Small intestine (tissue), 7 donors: ENCODE data around the gene KRTAP10-8. TPM values are rescaled to one million over a fixed set of nuclear protein-coding genes. Genes with fewer than 3 reads are reported as not detected.
"Not testable (repeated sequence)": the region's sequence is repeated elsewhere in the genome, so short reads cannot be mapped to it uniquely, and the experiment has no call there.

Source experiments
- DNase-seq, 2 donors: peaks; one replicate each; pipeline versions ENCODE4 v3.0.0 to v3.0.0-alpha.2; 2013
- FAIRE-seq: peaks from 2 replicates; lab custom pipeline; 2012; peaks lifted over from hg19 to GRCh38; lab: Jason Lieb, UNC
- H3K27ac ChIP-seq, 3 donors: one replicate each; pipeline ENCODE4 v1.5.1; 2013; ENCODE audit warnings: low read length in 2 of 3, mild to moderate bottlenecking in 2 of 3, control low read depth in 1 of 3, inconsistent platforms in 1 of 3, low read depth in 1 of 3, moderate library complexity in 1 of 3
- H3K27me3 ChIP-seq, 3 donors: one replicate each; pipeline ENCODE4 v1.6.1; 2013; ENCODE audit warnings: low read length in 3 of 3, inconsistent platforms in 1 of 3; ENCODE audit not compliant: control insufficient read depth in 3 of 3, insufficient read depth in 3 of 3
- H3K36me3 ChIP-seq, 3 donors: one replicate each; pipeline ENCODE4 v1.6.1; 2013; ENCODE audit warnings: low read length in 3 of 3, inconsistent platforms in 1 of 3, low read depth in 1 of 3, mild to moderate bottlenecking in 1 of 3, moderate library complexity in 1 of 3; ENCODE audit not compliant: control insufficient read depth in 3 of 3, insufficient read depth in 2 of 3
- H3K4me1 ChIP-seq, 3 donors: one replicate each; pipeline ENCODE4 v1.6.1; 2013; ENCODE audit warnings: low read length in 2 of 3, inconsistent platforms in 1 of 3, low read depth in 1 of 3, mild to moderate bottlenecking in 1 of 3, moderate library complexity in 1 of 3; ENCODE audit not compliant: control insufficient read depth in 3 of 3, insufficient read depth in 2 of 3
- H3K4me3 ChIP-seq, 3 donors: one replicate each; pipeline ENCODE4 v1.5.1; 2013; ENCODE audit warnings: low read length in 3 of 3, control low read depth in 1 of 3, inconsistent platforms in 1 of 3, low read depth in 1 of 3, mild to moderate bottlenecking in 1 of 3, moderate library complexity in 1 of 3
- H3K9me3 ChIP-seq, 2 donors: one replicate each; pipeline ENCODE4 v1.6.1; 2013; ENCODE audit warnings: low read depth in 1 of 2, low read length in 1 of 2; ENCODE audit not compliant: control insufficient read depth in 2 of 2, insufficient read depth in 1 of 2
- WGBS, 3 donors: extraction: QIAGEN DNeasy Blood & Tissue Kit; methylation state at CpG; one replicate each; pipeline ENCODE4 v1.1.7; 2013; 5-methylcytosine and 5-hydroxymethylcytosine counted together
- polyA plus RNA-seq, 4 donors: library from polyadenylated mRNA; stranded (reverse) in 3 of 4; unstranded in 1 of 4; fragments of 200-250 nt in 3 of 4; fragments of 120-200 nt in 1 of 4; gene quantifications; one replicate each; pipeline versions ENCODE4 v1.2.1 to v1.2.3, GENCODE V29; 2013
- donor health status: healthy with polysubstance abuse.
- donor health status: control.
- donor health status: control.
- donor health status: Bipolar disorder and iron deficiency.
- donor health status: healthy.

Gene KRTAP10-8
- polyA plus RNA-seq, 4 donors: not detected

DNA sequence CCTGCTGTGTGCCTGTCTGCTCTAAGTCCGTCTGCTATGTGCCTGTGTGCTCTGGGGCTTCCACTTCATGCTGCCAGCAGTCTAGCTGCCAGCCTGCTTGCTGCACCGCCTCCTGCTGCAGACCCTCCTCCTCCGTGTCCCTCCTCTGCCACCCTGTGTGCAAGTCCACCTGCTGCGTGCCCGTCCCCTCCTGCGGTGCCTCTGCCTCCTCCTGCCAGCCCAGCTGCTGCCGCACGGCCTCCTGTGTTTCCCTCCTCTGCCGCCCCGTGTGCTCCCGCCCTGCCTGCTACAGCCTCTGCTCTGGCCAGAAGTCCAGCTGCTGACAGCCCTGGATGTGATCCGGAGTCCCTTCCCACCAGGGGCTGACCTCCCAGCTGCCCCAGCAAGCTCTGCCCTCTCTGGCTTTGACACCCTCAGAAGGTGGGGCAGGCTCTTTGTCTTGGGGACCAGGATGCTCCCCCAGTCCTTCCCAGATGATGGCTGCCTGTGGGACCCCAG, 26.0 kb downstream of the KRTAP10-8 start:
- not testable (repeated sequence) for H3K36me3 ChIP-seq, H3K27me3 ChIP-seq, H3K9me3 ChIP-seq, H3K27ac ChIP-seq, DNase-seq, H3K4me1 ChIP-seq, FAIRE-seq, H3K4me3 ChIP-seq
- 52 to 62% (median 58%) methylated on average over 11 to 12 of the region's 12 CpGs for WGBS, 3 donors

DNA sequence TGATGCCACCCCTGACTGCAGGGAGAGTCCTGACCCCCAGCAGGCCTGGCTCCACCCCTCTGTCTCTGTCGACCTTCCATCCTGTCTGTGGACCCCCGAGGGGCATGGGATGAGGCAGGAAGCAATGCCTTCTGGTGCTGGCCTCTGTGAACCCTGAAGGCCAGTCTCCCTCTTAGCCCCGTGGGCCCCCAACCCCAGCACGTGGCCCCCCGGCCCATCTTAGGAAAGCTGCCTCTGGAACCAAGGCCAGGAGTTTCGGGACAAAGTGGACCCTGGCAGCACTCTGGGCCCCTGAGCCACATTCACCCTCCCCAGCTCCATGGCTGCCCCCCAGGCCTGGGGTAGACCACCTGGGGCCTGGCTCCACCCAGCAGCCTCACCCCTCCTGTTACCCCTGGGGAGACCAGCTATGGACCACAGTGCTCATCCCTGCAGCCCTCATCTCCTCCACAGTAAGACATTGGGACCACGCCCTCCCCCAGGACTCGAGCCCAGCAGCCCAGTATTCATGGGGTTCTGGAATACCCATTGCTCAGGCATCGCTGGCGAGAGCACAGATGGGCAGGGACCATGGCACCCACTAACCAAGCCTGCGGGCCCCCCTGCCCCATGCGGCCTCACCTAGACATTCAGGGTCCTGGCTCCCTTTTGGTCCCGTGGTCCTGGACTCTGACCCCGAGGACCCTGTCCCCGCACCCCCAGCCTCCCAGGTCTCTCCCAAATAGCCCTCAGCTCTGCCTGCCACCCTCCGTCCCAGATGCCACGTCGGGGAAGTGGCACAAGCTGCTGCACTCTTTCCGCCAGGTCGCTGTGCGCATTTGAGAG, 26.8 kb downstream of the KRTAP10-8 start:
- H3K4me1 ChIP-seq, H3K27ac ChIP-seq, FAIRE-seq, H3K27me3 ChIP-seq, H3K9me3 ChIP-seq, H3K36me3 ChIP-seq, DNase-seq, H3K4me3 ChIP-seq: not testable (repeated sequence)
- 77 to 89% (median 79%) methylated on average over 16 to 21 of the region's 21 CpGs for WGBS, 3 donors

DNA sequence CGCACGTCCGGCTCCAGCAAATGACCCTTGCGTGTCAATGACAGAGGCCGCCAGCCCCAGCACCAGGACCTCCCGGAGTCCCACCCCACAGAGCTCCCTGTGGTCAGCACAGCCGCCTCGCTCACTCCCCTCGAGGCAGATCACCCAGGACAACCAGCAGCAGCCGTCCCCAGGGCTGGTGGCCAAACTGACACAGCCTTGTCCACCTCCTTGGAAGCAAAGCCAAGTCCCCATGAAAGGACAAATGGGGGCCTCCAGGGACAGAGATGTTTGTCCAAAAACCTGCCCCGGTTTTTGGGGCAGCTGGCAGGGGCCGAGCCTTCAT, 27.4 kb downstream of the KRTAP10-8 start:
- Histone ChIP-seq H3K27me3 (no peaks in the 10 kb centered on the region), H3K36me3 (no peaks in the 10 kb centered on the region), H3K4me1 (no peaks in the 10 kb centered on the region), H3K27ac (no peak overlapping the region), H3K9me3 (peaks cover 0 to 9% of the 10 kb centered on the region in 2 donors), H3K4me3 (no peak overlapping the region)
- no peak for DNase-seq
- WGBS, 3 donors: 81 to 84% (median 84%) methylated on average over 12 of the region's 12 CpGs
- no peak for FAIRE-seq

DNA sequence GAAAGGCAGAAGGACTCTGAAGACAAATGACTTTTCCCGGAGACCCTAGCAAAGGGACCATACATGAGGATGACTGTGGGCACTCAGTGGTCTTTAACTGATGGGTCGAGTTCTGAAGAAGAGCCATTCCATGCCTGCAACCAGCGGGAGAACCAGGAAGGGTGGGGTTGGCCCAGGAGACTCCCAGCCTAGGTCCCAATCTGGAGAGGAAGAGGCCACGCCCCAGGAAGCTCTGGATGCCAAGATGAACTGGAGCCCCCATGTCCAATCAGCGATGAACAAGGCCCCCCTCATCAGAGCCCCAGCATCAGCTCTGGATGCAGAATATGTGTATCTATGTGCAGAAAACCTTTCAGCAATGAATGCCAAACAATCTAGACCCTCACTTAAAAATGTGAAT, 28.9 kb downstream of the KRTAP10-8 start:
- Histone ChIP-seq H3K4me1 (no peaks in the 10 kb centered on the region), H3K4me3 (no peak overlapping the region), H3K27me3 (no peaks in the 10 kb centered on the region), H3K27ac (no peak overlapping the region), H3K36me3 (no peaks in the 10 kb centered on the region), H3K9me3 (peaks cover 0 to 10% of the 10 kb centered on the region in 2 donors)
- 81 to 87% (median 81%) methylated on average over 5 of the region's 5 CpGs for whole genome bisulfite sequencing, 3 donors
- no peak for DNase-seq
- no peak for FAIRE-seq

DNA sequence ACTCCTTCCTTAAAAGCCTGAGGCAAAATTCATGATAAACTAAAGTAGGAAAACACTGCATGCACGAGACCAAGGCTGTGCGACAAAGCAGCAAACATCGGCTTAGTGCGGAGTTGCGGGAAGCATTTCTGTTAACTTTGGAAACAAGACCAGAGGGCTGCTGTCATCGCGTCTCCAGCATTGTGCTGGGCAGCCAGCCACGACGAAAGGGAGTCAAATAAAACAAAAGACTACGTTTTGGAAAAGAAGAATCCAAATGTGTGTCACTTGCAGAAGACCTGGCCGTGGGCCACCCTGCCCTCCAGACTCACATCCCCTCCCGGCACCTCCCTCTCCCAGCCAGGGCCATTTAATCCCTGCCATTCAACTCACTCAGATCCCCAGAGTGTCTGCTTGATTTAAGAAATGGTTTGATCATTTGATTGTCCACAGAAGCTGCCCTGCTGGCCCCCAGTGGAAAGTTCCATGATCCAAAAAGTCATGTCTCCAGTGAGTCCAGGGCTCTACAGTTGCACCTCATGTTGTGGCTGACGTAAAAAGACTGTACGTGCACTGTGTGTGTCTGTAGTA, 31.9 kb downstream of the KRTAP10-8 start:
- peaks cover 0 to 10% of the 10 kb centered on the region in 2 donors for H3K9me3 ChIP-seq
- no peaks in the 10 kb centered on the region for H3K4me1 ChIP-seq
- no peak overlapping the region for H3K4me3 ChIP-seq
- FAIRE-seq (no peak), DNase-seq (no peak)
- no peak overlapping the region for H3K27ac ChIP-seq
- H3K36me3 ChIP-seq: no peaks in the 10 kb centered on the region
- WGBS, 3 donors: 68 to 78% (median 76%) methylated on average over 14 of the region's 14 CpGs
- peaks cover 0 to 2% (median 0%) of the 10 kb centered on the region in 3 donors for H3K27me3 ChIP-seq

DNA sequence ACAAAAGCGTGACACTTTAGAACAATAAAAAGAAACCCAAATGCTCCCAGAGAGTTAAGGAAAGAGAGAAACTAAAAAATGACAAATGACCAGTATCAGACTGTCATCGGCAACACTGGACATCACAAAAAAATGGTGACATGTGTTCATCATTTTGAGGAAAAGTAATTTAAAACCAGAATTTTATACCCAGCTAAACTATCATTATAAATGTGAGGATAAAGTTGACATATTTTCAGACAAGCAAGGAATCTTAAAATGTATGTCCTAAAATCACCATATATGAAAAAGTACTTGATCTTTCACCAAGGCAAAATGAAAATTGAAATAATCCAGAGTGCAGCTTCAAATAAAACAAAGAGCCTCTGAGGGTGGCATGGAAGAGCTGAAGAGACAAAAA, 33.0 kb downstream of the KRTAP10-8 start:
- peaks cover 0 to 2% (median 0%) of the 10 kb centered on the region in 3 donors for H3K27me3 ChIP-seq
- FAIRE-seq (no peak), DNase-seq (no peak)
- WGBS, 3 donors: 46 to 49% (median 47%) methylated on average over 2 of the region's 2 CpGs
- H3K4me1 ChIP-seq: no peaks in the 10 kb centered on the region
- H3K27ac ChIP-seq: no peak overlapping the region
- H3K36me3 ChIP-seq: no peaks in the 10 kb centered on the region
- H3K9me3 ChIP-seq: peaks cover 0 to 10% of the 10 kb centered on the region in 2 donors
- no peak overlapping the region for H3K4me3 ChIP-seq

DNA sequence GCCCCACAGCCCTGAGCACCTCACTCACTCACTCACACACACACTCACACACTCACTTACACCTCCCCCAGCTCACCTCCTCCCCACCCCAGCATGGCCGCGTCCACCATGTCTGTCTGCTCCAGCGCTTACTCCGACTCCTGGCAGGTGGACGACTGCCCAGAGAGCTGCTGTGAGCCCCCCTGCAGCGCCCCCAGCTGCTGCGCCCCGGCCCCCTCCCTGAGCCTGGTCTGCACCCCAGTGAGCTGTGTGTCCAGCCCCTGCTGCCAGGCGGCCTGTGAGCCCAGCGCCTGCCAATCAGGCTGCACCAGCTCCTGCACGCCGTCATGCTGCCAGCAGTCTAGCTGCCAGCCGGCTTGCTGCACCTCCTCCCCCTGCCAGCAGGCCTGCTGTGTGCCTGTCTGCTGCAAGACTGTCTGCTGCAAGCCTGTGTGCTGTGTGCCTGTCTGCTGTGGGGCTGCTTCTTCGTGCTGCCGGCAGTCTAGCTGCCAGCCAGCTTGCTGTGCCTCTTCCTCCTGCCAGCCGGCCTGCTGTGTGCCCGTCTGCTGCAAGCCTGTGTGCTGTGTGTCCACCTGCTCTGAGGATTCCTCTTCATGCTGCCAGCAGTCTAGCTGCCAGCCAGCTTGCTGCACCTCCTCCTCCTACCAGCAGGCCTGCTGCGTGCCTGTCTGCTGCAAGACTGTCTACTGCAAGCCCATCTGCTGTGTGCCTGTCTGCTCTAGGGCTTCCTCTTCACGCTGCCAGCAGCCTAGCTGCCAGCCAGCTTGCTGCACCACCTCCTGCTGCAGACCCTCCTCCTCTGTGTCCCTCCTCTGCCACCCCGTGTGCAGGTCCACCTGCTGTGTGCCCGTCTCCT, 34.7 kb downstream of the KRTAP10-8 start, which contains the start of gene KRTAP10-11:
TSS of gene KRTAP10-11 (plus strand) at position 49 of the 856 bp plus-strand sequence. CDS start at position 94, 45 bp downstream.
- not testable (repeated sequence) for H3K4me3 ChIP-seq, FAIRE-seq, H3K9me3 ChIP-seq, H3K36me3 ChIP-seq, DNase-seq, H3K27me3 ChIP-seq, H3K4me1 ChIP-seq, H3K27ac ChIP-seq
- 65 to 74% (median 71%) methylated on average over 21 of the region's 21 CpGs for WGBS, 3 donors

DNA sequence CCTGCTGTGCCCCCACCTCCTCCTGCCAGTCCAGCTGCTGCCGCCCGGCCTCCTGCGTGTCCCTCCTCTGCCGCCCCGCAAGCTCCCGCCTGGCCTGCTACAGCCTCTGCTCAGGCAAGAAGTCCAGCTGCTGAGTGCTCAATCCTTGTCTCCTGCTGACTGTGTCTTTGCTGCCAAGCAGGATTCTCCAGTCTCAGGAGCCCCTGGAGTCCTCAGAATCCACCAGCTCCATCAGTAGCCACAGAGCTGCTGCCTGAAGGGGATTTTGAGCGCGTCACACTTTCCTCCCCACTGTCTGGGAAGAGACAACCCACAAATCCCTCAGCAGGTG, 35.3 kb downstream of the KRTAP10-8 start:
- DNase-seq (no peak), FAIRE-seq (no peak)
- Histone ChIP-seq H3K36me3 (no peaks in the 10 kb centered on the region), H3K4me1 (no peaks in the 10 kb centered on the region), H3K9me3 (peaks cover 0 to 5% of the 10 kb centered on the region in 2 donors), H3K27ac (no peak overlapping the region), H3K27me3 (peaks cover 0 to 2% (median 0%) of the 10 kb centered on the region in 3 donors), H3K4me3 (no peak overlapping the region)
- 52 to 63% (median 57%) methylated on average over 8 of the region's 8 CpGs for WGBS, 3 donors
